Measurements from ENCODE around the gene ERC2.
"Not testable (repeated sequence)": the region's sequence is repeated elsewhere in the genome, so short reads cannot be mapped to it uniquely, and the experiment has no call there.

ERC2 gene

DNA sequence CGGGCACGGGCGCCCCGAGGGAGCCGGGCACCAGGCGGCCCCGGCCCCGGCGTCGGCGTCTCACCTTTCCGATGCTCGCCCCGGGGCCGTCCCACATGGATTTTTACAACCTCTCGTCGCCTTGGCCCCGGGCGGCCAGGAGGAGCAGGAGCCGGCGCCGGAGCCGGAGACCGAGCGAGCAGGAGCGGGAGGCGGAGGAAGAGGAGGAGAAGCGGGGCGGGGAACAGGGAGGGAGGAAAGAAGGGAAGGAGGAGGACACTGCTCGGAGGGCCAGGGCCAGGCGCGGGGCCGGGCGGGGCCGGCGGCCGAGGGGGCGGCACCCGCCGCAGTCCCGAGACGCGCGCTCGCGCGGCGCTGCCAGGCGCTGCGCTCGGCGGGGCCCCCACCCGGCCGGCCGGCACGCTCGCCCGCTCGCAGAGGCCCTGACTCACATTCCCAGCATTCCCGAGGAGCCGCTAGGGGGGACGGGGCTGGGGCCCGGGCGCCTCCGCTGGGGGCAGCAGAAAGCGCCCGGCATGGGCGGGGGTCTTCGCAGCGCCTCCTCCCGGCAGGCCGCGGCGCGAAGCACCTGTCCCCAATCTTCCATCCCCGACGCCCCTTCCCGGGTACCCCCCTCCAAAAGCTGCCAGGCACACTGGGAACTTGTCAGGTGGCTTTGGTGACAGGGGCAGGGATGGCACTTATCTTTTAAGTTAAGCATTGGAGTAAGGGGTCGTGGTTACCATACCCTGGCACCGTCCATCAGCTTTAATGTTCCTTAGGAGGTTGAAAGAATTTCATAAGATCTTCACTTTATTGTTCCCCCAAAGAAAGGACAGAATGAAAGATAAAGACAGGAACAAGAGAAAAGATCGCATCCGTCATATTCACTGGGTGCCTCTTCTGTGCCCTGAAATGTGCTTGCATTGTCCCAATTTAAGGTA, at the start of gene ERC2:
Gene ERC2 (minus strand): TSS at position 284 of the 923 bp plus-strand sequence.
- DNase-seq (ENCODE audit: low read depth): no peak

DNA sequence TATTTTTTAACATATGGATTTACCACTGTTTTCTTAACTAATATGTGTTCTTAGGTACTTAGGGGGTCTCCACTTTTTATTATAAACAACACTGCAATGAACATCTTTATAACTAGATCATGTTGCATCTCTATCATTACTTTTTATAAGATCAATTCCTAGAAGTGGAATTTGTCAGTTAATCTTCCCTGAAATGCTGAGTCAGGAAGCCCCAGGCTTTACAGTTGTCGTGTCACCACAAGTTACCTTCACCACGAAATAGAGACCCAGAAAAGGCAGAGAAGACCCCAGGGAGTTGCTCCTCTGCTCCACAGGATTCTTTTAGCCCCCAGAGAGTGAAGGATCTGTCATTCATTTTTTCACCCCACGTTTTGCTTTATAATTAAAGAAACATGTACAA, 34.5 kb upstream of the ERC2 start:
- no peak for DNase-seq (ENCODE audit: low read depth)

DNA sequence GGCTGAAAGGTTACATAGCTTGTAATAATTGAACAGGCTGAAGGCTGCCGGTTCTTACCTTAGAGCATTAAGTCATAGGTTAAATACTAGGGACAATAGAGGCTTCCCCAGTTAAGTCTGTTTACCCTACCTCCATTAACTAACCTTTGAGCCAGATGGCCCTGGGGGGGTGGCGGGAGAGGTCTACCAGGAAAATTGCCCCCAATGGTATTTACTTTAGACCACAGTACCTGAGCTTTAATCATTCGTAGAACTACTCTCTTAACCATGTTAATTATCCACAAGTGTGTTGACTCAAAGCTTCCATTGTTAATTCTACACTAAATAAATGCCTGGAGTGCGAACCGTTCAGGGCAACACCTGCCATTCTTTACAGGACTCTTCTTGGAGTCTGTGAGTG, 28.1 kb upstream of the ERC2 start:
- not testable (repeated sequence) for DNase-seq (ENCODE audit: low read depth)

DNA sequence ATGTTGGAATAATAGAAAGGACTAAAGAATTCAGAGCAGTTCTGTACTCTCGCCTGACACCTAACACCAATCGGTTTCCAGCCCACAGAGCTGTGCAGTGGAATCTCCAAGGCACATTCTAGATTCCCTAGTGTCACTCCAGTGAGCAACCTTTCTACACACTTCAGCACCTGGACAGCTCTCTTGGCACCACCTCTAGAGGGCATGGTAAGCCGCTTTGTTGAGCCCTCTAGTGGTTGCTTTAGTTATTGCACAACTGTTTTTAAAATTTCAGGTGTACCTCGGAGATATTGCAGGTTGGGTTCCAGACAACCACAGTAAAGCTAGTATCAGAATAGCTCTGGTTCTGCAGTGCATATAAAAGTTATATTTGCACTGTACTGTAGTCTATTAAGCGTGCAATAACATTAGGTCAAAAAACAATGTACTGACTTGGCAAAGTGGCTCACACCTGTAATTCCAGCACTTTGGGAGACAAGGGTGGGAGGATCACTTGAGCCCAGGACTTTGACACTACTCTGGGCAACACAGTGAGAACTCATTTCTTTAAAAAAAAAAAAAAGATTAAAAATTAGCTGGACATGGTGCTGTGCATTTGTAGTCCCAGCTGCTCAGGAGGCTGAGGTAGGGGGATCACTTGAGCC, 26.5 kb upstream of the ERC2 start:
- DNase-seq (ENCODE audit: low read depth): peak; percentile 20

DNA sequence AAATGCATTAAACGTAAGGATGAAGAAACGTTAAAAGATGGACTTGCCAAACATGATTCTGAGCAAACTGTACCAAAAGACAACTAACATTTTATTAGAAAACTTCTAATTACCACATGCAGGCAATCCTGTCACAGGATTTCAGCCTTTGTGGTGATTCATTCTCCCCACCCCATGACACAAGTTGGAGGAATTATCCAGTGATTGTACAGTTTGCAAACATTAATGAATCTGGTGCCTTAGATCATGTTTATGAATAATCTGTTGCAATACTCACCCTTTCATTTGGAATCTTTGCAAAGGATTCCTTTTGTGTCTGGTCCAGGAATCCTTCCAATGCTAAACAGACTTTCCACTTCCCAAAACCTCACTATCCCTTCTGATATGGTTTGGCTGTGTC, 23.3 kb upstream of the ERC2 start:
- no peak for DNase-seq (ENCODE audit: low read depth)

DNA sequence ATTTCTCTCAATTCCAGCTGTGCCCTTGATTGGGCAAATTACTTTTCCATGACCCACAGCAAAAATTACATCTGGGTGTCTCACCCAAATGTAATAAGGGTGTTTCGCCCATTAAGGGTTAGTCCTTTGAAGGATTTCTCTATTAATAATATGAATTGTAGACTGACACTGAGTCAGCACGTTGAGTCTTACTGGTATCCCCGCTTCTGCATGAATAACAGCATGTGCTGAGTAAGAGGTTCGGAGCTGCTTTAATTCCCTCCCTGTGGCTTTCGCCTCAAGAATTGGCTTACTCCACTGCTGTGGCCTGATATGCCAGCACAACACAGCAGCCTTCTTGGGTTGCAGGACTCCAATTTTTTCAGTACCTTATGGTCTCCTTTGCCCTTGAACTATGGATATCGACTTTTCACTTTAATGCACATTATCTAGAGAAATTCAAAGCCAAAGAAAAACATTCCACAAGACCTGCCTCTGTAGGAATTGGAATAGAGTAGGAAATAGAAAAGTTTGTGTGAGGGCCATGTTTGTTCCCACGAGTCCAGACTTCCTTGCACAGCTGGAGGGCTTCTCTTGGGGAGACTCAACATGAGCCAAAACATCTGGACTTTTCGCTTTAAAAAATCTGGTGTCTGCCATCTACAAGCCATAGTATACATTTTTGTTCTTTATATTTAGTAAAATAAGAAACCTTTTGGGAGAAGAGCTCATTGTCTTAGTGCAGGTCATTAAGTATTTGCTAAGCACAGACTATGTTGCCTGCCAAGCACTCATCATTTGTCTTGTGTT, 20.7 kb upstream of the ERC2 start:
- DNase-seq (ENCODE audit: low read depth): no peak

DNA sequence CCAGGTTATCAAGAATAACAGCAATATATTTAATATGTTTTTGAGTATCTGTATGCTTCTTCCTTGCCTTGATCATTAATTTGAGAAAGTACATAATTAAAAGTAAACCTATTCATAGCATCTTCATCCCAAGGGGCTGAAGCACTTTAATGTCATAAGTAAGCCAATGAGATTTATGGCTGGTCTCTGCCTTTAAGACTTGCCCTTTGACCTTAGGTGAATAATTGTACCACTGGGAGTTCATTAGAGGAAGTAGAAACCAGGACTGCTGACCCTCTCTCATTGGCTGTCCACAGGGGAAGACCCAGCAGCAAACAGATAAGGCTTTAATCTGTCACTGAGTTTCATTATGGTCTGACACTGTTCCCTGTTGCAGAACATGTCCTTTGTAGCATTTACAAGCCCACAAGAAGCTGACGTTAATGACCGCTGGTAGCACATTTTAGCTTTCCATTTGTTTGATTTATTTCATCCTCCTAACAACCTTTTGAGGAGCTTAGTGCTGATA, 16.3 kb upstream of the ERC2 start:
- no peak for DNase-seq (ENCODE audit: low read depth)

DNA sequence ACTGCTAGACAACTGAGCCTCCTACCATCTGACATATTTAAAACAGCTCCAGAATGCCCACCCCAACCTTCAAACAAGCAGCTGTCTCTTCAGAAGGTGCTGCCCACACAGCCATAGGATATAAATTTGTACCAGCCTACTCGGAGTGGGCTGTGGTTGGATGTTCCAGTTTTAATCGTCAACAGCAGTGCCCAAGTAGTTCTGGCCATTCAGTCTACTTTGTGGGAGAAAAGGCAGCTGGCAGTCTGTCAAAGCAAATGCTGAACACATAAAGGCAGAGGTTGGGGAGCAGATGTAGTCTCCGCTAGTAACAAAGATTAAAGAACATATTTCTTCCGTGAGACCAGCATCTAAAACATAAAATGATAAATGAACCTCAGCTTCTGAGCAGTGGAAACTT, 15.9 kb upstream of the ERC2 start:
- DNase-seq (ENCODE audit: low read depth): no peak

DNA sequence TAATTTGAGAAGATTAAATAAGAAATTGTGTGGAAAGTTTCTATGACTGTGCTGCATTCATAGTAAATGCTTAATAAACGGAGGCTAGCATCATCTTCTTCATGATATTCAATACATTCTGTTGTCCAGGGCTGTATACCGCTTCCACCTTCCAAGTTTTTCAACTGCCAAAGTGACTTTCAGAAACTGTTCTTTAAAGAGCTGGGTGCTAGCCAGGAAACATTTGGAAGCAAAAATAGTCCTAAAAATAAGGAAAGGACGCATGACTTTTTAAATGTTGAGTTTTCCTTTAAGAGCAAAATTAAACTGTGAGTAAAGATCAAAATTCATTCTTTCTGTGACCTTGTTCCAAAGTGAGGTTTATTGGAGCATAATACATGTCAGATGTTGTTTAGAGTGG, 9.4 kb upstream of the ERC2 start:
- DNase-seq (ENCODE audit: low read depth): no peak

DNA sequence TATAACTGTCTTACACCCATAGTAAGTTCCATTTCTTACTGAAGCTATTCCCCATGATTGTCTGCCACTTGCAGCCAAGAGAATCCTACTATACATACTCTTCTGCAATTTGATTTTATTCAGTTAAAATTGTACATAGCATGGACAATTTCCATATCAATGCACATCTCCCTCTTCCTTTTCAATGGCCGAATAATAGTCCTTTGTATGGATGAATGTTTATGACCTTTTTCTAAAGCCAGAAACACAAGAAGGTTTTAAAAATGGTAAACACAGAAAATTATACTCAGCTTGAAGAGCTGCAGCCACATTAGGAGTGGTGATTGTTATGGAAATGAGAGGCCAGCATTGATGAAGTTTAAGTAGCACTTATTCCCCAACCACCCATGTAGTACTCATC, 8.5 kb upstream of the ERC2 start:
- no peak for DNase-seq (ENCODE audit: low read depth)

DNA sequence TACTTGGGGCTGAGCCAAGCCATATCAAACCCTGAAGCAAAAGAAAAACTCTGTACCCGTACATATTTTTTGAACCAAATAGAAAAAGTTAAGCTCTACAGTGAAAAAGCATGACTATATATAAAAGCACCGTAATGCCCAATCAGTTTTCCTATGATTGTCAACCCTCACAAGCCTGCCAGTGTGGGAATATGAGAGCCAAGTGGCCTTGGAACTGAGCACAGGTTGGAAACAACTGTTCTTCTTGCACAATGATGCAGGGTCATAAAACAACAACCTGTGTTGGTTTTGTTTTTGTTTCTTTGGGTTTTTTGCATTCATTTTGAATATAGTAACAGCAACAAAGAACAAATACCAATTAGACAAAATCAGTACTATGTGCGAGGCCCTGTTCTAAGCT, 3.5 kb upstream of the ERC2 start:
- no peak for DNase-seq (ENCODE audit: low read depth)

DNA sequence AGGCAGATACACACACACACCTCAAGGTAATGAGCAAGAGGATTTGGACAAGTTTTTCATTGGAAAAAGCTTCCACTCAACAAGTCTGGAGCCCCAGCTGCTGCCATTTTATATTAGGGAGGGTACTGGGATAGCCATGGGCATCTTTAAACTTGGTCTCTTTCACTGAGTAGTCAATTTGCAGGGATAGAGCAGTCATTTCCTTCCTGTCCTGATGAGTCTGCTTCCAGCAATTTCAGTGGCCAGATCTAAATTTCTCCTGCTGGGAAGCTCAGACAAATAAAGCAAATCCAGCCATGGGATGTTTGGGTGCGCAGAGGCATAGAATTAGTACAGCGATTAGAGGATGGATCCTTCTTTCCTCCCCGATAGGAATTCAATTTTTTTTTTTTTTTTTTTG, 874 bp upstream of the ERC2 start:
- DNase-seq (ENCODE audit: low read depth): no peak

DNA sequence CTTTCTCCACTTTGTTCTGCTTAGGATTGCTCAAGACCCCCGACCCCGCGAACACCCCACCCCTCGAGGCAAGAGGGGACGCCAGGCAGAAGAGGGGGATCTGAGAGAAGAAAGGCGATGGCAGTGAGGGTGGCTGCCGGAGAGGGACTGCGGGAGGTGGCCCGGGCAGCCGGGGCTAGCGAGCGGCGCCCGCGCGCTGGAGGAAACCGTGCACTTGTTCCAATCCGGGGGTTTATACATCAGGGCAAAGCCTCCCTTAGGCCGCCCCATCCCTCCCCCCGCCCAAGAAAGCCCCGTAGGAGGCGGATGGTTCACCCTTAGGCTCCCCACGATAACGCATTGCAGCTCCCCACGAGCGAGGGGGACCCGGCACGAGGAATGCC, 475 bp downstream of the ERC2 start:
- DNase-seq (ENCODE audit: low read depth): no peak

DNA sequence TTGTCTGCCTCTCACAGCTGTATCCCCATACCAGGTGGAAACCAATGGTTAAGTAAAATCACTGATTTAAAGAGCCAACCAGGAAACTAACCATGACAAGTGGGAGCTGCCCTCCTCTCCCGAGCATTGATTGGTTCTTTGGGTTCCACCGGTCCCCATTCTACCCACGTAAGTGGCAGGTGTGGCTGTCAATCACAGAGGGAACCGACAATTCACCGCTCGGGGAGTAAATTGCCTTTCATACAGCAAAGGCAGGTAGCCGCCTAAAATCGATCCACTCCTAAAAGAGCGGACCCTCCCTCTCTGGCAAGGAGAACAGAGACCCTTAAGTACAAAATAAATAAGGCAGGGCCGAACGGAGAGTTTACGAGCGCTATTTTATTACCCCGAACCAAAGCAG, 1.2 kb downstream of the ERC2 start:
- no peak for DNase-seq (ENCODE audit: low read depth)

DNA sequence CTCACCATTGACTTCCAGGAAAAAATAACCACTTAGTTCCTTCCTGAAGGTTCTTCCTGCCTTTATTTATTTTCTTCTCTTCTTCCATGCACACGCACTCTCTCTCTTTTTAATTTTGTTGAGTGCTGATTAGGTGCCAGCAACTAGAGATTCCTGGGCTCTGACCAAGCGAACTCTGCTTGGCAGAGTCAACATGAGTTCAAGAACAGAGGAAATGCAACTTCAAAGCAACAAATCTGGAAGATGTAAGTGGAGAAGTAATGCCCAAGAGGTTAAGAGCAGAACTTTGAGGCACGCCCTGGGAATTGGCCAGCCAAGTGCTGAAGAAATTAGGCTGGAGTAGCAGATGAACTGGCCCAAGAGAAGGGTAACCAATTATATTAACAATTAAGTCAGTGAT, 8.5 kb downstream of the ERC2 start:
- DNase-seq (ENCODE audit: low read depth): no peak

DNA sequence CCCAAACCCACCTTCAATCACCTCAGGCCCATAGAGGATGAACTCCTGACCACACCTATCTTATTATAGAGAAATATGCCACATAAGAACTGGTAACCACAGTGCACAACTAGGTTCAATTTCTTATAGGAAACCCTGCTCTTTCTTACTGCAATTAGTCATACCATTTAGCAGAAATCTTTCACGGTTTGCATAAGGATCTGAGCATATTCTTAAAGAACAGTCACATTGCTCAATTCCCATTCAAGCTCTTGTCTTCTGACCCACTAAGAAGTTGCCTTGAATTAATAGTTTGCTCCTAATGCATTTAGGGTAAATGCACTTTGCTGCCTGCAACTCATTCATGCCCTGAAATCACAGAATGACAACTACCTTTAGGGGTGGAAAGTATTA, 9.2 kb downstream of the ERC2 start:
- DNase-seq (ENCODE audit: low read depth): no peak

DNA sequence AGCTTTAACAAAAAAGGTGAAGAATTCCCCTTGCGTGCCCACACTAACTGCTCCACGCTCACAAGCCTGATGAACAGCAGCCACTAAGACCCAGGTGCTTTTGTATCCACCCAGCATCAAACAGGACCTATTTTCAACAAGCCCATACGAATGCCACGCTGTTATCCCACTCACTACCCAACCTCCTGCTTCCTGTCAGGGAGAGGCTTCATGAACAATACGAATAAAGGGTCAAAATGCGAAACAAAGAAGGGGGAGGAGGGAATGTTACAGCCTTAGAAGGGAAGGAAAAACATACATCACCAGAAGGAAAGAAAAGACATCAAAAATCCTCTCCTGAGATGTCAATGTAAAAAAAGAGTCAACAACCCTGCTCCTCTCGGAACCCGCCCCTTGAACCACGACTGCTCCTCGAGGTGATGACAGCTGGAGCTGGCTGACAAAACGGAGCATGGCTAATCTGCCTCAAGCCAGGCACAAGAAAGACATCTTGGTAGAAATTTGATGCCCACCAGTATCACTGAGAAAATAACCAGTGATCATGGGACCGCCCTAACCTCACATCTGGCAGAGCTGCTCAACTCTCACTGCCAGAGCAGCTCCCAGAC, 9.7 kb downstream of the ERC2 start:
- DNase-seq (ENCODE audit: low read depth): no peak

DNA sequence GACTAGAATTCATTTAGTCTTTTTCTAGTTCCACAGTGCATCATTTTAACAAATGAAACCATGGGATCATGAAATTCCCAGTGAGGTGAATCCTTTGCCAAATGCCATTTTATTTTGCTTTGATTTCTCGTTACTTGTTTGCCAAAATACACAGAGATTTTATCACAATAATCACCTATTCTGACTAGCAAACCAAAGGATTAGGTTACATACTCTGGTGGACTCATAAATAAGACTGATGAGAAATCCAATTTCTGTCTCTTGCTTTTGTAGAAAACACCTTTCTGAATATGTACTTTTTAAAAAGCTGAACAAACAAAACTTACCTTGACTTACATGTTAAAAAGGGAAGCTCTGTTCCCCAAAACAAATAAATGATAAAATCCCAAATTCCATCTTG, 12.2 kb downstream of the ERC2 start:
- DNase-seq (ENCODE audit: low read depth): no peak

DNA sequence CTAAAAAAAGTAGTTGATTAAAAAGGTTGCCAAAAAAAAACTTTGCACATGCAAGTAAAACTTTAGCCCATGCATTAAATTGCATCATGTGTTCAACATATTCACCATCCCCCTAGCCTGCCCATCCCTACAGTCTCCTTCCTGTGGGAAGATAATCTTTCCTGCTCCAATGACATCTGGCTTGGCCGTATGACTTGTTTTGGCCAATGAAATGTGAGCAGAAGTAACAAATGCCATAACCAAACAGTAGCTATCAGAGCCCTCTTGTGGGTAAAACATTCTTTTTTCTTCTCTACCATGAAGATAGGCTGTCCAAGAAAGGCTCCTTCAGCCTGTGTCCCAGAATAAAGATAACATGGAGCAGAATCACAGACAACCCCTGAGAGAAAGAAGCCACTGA, 15.3 kb downstream of the ERC2 start:
- DNase-seq (ENCODE audit: low read depth): no peak

DNA sequence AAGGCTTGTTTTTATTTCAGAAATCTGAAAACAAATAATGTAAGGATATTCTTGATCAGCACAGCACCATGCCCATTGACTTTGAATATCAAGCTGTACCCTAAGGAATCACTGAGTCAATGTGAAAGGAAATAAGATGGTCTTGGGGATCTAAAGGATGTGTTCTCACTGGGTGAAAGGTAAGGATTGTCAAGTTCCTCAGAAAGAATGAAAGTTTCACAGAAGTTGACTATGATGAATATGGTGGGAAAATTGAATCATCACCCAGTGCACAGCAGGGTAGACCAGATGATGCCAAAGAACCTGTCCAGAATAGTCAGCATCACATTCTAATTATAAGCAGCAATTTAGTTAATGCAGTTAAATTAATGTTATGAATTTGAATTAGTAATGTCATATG, 16.2 kb downstream of the ERC2 start:
- DNase-seq (ENCODE audit: low read depth): no peak

DNA sequence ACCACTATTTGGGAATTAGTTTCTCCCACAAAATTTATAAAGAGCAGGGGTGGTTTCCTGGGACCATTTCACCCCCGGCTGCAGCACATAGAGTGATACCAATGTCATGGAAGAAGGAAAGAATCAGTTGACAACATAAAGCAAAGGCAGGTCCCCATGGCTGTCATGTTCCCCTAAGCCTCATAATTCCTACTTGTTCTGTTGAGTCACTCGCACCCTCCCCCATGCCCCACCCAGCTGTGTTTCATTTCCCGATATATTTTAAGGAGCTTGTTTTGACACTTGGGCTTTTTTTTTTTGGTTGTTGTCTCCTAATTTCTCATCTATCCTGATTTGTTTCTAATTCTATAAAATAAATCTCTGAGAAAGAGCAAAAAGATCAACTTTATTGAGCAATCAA, 24.9 kb downstream of the ERC2 start:
- no peak for DNase-seq (ENCODE audit: low read depth)

DNA sequence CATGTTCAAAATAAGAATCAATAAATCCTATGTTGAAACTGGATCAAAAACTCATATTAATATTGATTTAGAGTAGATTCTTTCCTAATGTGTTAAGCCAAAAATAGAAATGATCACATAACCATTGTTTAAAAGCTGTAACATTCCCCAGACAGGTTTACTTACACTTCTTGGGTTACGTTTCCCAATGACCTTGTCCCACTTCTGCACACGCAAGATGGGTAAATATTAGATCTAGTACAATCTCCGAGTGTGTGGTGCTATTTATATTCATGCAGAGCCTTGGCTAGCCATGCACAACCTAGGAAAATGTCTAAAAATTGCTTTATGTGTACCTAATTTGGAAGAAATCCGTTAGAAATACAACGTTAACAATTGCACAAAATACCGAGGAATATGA, 39.6 kb downstream of the ERC2 start:
- no peak for DNase-seq (ENCODE audit: low read depth)

Measured in GM04503 (cell line).